ENCODE results near the gene OVAAL. TPM values are rescaled to one million over a fixed set of nuclear protein-coding genes. Genes with fewer than 3 reads are reported as not detected.

Gene OVAAL
- total RNA-seq, 2 experiments from 2014 or later = not detected

- intact Hi-C loops (cut with micrococcal nuclease) = no loop called here
- Mint-ChIP-seq H3K4me3 (no peak overlapping the region), H3K27ac (no peak overlapping the region), H3K9me3 (no peaks in the 10 kb centered on the region), H3K4me1 (ENCODE audit: low read depth) (peaks cover under 1% of the 10 kb centered on the region), H3K27me3 (peaks cover 7% of the 10 kb centered on the region), H3K36me3 (ENCODE audit: low read depth) (no peaks in the 10 kb centered on the region)
- no peak for TF ChIP-seq CTCF (IDR thresholded peaks at IDR 0.05)
- POLR2A ChIA-PET = interaction anchor here (0.7 kb wide), 1 partner anchor 57 kb away, joined by 3 read pairs; no protein-coding TSS in a partner anchor
- ATAC-seq = no peak
- CTCF ChIA-PET = no interaction called here
- DNase-seq = no peak
Observed at GRCh38 chr1:180566026-180566425, 7.3 kb downstream of the OVAAL start.

GRCh38 chr1:180566495-180566894 is 7.7 kb downstream of the OVAAL start:
- CTCF ChIA-PET = no interaction called here
- intact Hi-C loops (cut with micrococcal nuclease) = no loop called here
- no peak for ATAC-seq

GRCh38 chr1:180567654-180568053 is 8.9 kb downstream of the OVAAL start:
- no peak overlapping the region for H3K27ac Mint-ChIP-seq
- H3K36me3 Mint-ChIP-seq (ENCODE audit: low read depth) = no peaks in the 10 kb centered on the region
- ChIA-PET CTCF (no interaction called here), POLR2A (no interaction called here)
- no peak for DNase-seq
- H3K4me3 Mint-ChIP-seq = no peak overlapping the region
- intact Hi-C loops (cut with micrococcal nuclease) = no loop called here
- TF ChIP-seq CTCF (IDR thresholded peaks at IDR 0.05) = no peak
- H3K27me3 Mint-ChIP-seq = peaks cover 3% of the 10 kb centered on the region
- H3K4me1 Mint-ChIP-seq (ENCODE audit: low read depth) = peaks cover 16% of the 10 kb centered on the region
- ATAC-seq = no peak
- H3K9me3 Mint-ChIP-seq = peaks cover 3% of the 10 kb centered on the region

More at GRCh38 chr1:180566495-180566894, 7.7 kb downstream of the OVAAL start:
- TF ChIP-seq CTCF (IDR thresholded peaks at IDR 0.05) = no peak
- DNase-seq = no peak
- no peak overlapping the region for H3K27ac Mint-ChIP-seq
- H3K4me3 Mint-ChIP-seq = no peak overlapping the region
- no peaks in the 10 kb centered on the region for H3K9me3 Mint-ChIP-seq
- POLR2A ChIA-PET = interaction anchor here (0.7 kb wide), 1 partner anchor 56 kb away, joined by 3 read pairs; no protein-coding TSS in a partner anchor
- H3K36me3 Mint-ChIP-seq (ENCODE audit: low read depth) = no peaks in the 10 kb centered on the region
- H3K4me1 Mint-ChIP-seq (ENCODE audit: low read depth) = peaks cover 5% of the 10 kb centered on the region
- peaks cover 6% of the 10 kb centered on the region for H3K27me3 Mint-ChIP-seq

GRCh38 chr1:180568184-180568583 is 9.4 kb downstream of the OVAAL start:
- no peak for TF ChIP-seq CTCF (IDR thresholded peaks at IDR 0.05)
- Mint-ChIP-seq H3K36me3 (ENCODE audit: low read depth) (no peaks in the 10 kb centered on the region), H3K27me3 (peaks cover 4% of the 10 kb centered on the region), H3K4me1 (ENCODE audit: low read depth) (peaks cover 20% of the 10 kb centered on the region), H3K9me3 (peaks cover 3% of the 10 kb centered on the region), H3K27ac (no peak overlapping the region), H3K4me3 (no peak overlapping the region)
- POLR2A ChIA-PET = no interaction called here
- intact Hi-C loops (cut with micrococcal nuclease) = no loop called here
- CTCF ChIA-PET = no interaction called here
- no peak for ATAC-seq
- no peak for DNase-seq

- intact Hi-C loops (cut with micrococcal nuclease) = no loop called here
- H3K27ac Mint-ChIP-seq = peak overlapping the region; percentile 59
- peaks cover 7% of the 10 kb centered on the region for H3K27me3 Mint-ChIP-seq
- H3K9me3 Mint-ChIP-seq = peaks cover 3% of the 10 kb centered on the region
- no peaks in the 10 kb centered on the region for H3K36me3 Mint-ChIP-seq (ENCODE audit: low read depth)
- no peak overlapping the region for H3K4me3 Mint-ChIP-seq
- ChIA-PET POLR2A (interaction anchor here (1.8 kb wide), 1 partner anchor 14 kb away, joined by 8 read pairs; no protein-coding TSS in a partner anchor), CTCF (no interaction called here)
- ATAC-seq (no peak), DNase-seq (no peak)
- peaks cover 20% of the 10 kb centered on the region for H3K4me1 Mint-ChIP-seq (ENCODE audit: low read depth)
- TF ChIP-seq CTCF (IDR thresholded peaks at IDR 0.05) = no peak
Observed at GRCh38 chr1:180571060-180571831, 12.5 kb downstream of the OVAAL start.

Data from activated CD8-positive, alpha-beta T cell treated with anti-CD3 and anti-CD28 coated beads for 36 hours (primary cell).